Measurements from ENCODE around the gene AKAP9. TPM values are rescaled to one million over a fixed set of nuclear protein-coding genes. Genes with fewer than 3 reads are reported as not detected.
"Not testable (repeated sequence)": the region's sequence is repeated elsewhere in the genome, so short reads cannot be mapped to it uniquely, and the experiment has no call there.

AKAP9 gene
- total RNA-seq, 4 donors from 2014 or later = 188 to 236 (median 192) TPM

GRCh38 chr7:91957823-91958222 is 17.2 kb downstream of the AKAP9 start:
- DNase-seq = no peak

DNA sequence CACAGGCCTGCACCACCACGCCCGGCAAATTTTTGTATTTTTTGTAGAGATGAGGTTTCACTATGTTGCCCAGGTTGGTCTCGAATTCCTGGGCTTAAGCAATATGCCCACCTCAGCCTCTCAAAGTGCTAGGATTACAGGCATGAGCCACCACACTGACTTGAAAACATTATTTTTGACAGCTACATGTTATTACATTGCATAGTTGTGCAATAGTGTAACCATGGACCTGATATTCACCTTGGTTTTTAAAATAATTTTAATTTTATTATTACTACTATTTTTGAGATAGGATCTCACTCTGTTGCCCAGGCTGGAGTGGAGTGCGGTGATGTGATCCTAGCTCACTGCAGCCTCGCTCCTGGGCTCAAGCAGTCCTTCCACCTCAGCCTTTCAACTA is 18.4 kb downstream of the AKAP9 start:
- no peak for DNase-seq
- Histone ChIP-seq H3K4me1 (no peaks in the 10 kb centered on the region), H3K27ac (no peak overlapping the region), H3K4me3 (no peak overlapping the region), H3K9me3 (no peaks in the 10 kb centered on the region), H3K36me3 (no peaks in the 10 kb centered on the region), H3K27me3 (no peaks in the 10 kb centered on the region)
- TF ChIP-seq CTCF (IDR thresholded peaks at IDR 0.05) (no peak), POLR2A (IDR thresholded peaks at IDR 0.05) (no peak)

More at GRCh38 chr7:91957823-91958222, 17.2 kb downstream of the AKAP9 start:
- Histone ChIP-seq H3K27me3 (no peaks in the 10 kb centered on the region), H3K9me3 (no peaks in the 10 kb centered on the region), H3K36me3 (no peaks in the 10 kb centered on the region), H3K4me1 (no peaks in the 10 kb centered on the region), H3K4me3 (no peak overlapping the region), H3K27ac (no peak overlapping the region)
- TF ChIP-seq CTCF (IDR thresholded peaks at IDR 0.05) = no peak
- TF ChIP-seq POLR2A (IDR thresholded peaks at IDR 0.05) = no peak

DNA sequence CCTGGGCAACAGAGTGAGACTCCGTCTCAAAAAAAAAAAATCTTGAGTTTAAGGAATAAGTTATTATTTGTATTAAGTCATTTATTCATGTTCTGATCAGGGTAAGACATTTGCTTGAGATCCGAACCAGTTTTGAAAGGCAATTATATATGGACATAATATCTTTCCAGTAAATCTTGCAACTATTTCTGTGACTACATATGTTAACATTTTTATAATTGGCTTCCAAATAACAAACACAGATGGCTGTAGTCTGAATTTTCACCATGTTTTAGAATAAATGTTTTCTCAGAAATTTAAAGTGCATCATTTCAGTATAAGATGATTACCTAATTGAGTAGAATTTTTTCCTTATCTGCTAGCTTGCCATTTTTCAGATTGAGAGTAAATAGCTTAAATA is 21.2 kb downstream of the AKAP9 start:
- no peaks in the 10 kb centered on the region for H3K4me1 ChIP-seq
- H3K27me3 ChIP-seq = no peaks in the 10 kb centered on the region
- H3K27ac ChIP-seq = no peak overlapping the region
- H3K9me3 ChIP-seq = no peaks in the 10 kb centered on the region
- H3K4me3 ChIP-seq = no peak overlapping the region
- TF ChIP-seq POLR2A (IDR thresholded peaks at IDR 0.05) = no peak
- TF ChIP-seq CTCF (IDR thresholded peaks at IDR 0.05) = no peak
- no peak for DNase-seq
- no peaks in the 10 kb centered on the region for H3K36me3 ChIP-seq

DNA sequence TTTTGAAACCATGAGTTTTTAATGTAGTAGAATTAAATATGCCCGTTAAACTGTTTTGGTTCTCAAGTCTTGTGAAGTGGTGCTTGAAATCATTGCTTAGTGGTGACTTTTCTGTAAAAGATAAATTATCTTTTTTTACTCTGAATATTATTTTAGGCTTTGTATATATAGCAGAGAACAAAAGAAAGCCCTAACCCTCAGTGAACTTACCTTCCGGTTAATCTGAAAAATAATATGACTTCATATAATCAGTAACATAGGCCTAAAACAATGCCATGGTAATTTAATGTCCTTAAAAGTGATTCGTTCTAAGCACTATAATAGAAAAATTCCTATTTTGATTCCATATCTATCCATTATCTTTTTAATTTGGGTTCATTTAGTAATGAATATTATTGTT is 21.8 kb downstream of the AKAP9 start:
- Histone ChIP-seq H3K9me3 (no peaks in the 10 kb centered on the region), H3K36me3 (no peaks in the 10 kb centered on the region), H3K27me3 (no peaks in the 10 kb centered on the region), H3K27ac (no peak overlapping the region), H3K4me3 (no peak overlapping the region), H3K4me1 (no peaks in the 10 kb centered on the region)
- DNase-seq = no peak
- TF ChIP-seq CTCF (IDR thresholded peaks at IDR 0.05) (no peak), POLR2A (IDR thresholded peaks at IDR 0.05) (no peak)

DNA sequence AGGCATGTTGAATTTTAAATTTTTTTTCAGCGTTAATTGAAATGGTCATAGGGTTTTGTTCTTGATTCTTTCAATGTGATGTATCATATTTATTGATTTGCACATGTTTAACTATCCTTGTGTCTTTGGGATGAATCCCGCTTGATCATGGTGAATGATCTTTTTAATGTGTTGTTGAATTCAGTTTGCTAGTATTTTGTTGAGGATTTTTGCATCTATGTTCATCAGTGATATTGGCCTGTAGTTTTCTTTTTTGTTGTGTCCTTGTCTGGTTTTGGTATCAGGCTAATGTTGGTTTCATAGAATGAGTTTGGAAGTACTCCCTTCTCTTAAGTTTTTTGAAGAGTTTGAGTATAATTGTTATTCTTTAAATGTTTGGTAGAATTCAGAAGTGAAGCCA is 26.9 kb downstream of the AKAP9 start:
- DNase-seq, H3K4me3 ChIP-seq, H3K4me1 ChIP-seq, H3K9me3 ChIP-seq, H3K27me3 ChIP-seq, H3K36me3 ChIP-seq, H3K27ac ChIP-seq: not testable (repeated sequence)

- H3K9me3 ChIP-seq = no peaks in the 10 kb centered on the region
Observed at GRCh38 chr7:91973639-91974038, 33.0 kb downstream of the AKAP9 start.

More at GRCh38 chr7:91973639-91974038, 33.0 kb downstream of the AKAP9 start:
- Histone ChIP-seq H3K4me3 (no peak overlapping the region), H3K36me3 (peaks cover 0 to 20% (median 0%) of the 10 kb centered on the region in 3 donors), H3K27ac (no peak overlapping the region), H3K27me3 (no peaks in the 10 kb centered on the region), H3K4me1 (no peaks in the 10 kb centered on the region)
- no peak for DNase-seq
- TF ChIP-seq CTCF (IDR thresholded peaks at IDR 0.05) (no peak), POLR2A (IDR thresholded peaks at IDR 0.05) (no peak)

Measured in Peyer's patch (tissue), 4 donors.